Measurements from ENCODE around the gene DEPDC1B.

The DEPDC1B gene

GRCh38 chr5:60611099-60611740, 88.7 kb downstream of the DEPDC1B start:
- TF ChIP-seq SCRT2 (tag by site-specific recombination; IDR thresholded peaks at IDR 0.05) (peak; percentile 70), GLI4 (tag by site-specific recombination; IDR thresholded peaks at IDR 0.05) (no peak), GFI1B (tag by site-specific recombination; IDR thresholded peaks at IDR 0.05) (no peak), ZNF843 (tag by site-specific recombination; IDR thresholded peaks at IDR 0.05) (no peak), HIC1 (tag by site-specific recombination; IDR thresholded peaks at IDR 0.05) (no peak), SCRT1 (tag by site-specific recombination; IDR thresholded peaks at IDR 0.05; ENCODE audit: borderline replicate concordance) (0 out of 2 replicates have a peak, but pooled peaks have one; percentile 46), FEZF1 (tag by site-specific recombination; IDR thresholded peaks at IDR 0.05) (no peak)
- Histone ChIP-seq H3K36me3 (ENCODE audit: control insufficient read depth in 2 of 2, insufficient read depth in 1 of 2, low read length in 2 of 2) (no peaks in the 10 kb centered on the region; a peak in 1 of 3 replicates), H3K4me3 (ENCODE audit: low read depth, low read length) (no peak overlapping the region), H3K4me1 (ENCODE audit: control insufficient read depth, insufficient read depth, low read length) (no peaks in the 10 kb centered on the region), H3K27ac (ENCODE audit: extremely low read depth, low read depth, low read length) (no peak overlapping the region), H3K9me3 (ENCODE audit: control insufficient read depth, insufficient read depth, low read depth, low read length) (no peaks in the 10 kb centered on the region)
- POLR2A ChIA-PET, result no interaction called here
- CTCF ChIA-PET, result interaction anchor here (0.9 kb wide), 1 partner anchor 38 kb away, joined by 3 read pairs; no protein-coding TSS in a partner anchor

GRCh38 chr5:60604771-60605170, 95.2 kb downstream of the DEPDC1B start:
- CTCF ChIA-PET, result no interaction called here

GRCh38 chr5:60598424-60598823, 101.5 kb downstream of the DEPDC1B start:
- Histone ChIP-seq H3K4me1 (ENCODE audit: control insufficient read depth, insufficient read depth, low read length) (no peaks in the 10 kb centered on the region), H3K27ac (ENCODE audit: extremely low read depth, low read depth, low read length) (no peak overlapping the region), H3K9me3 (ENCODE audit: control insufficient read depth, insufficient read depth, low read depth, low read length) (no peaks in the 10 kb centered on the region), H3K4me3 (ENCODE audit: low read depth, low read length) (no peak overlapping the region), H3K36me3 (ENCODE audit: control insufficient read depth in 2 of 2, insufficient read depth in 1 of 2, low read length in 2 of 2) (peaks cover 5 to 23% of the 10 kb centered on the region in 2 experiments; a peak in 2 of 3 replicates)
- CTCF ChIA-PET, result no interaction called here
- no peak for TF ChIP-seq PRDM10 (tag by site-specific recombination; IDR thresholded peaks at IDR 0.05)
- no peak for TF ChIP-seq ZNF248 (tag by site-specific recombination; IDR thresholded peaks at IDR 0.05)
- TF ChIP-seq SALL2 (tag by site-specific recombination; IDR thresholded peaks at IDR 0.05; ENCODE audit: borderline replicate concordance), result no peak
- no peak for TF ChIP-seq ZNF660 (tag by site-specific recombination; IDR thresholded peaks at IDR 0.05)
- TF ChIP-seq ZNF335 (tag by site-specific recombination; conservative IDR thresholded peaks at IDR 0.05), result no peak
- TF ChIP-seq ZNF792 (tag by site-specific recombination; IDR thresholded peaks at IDR 0.05), result no peak
- no peak for TF ChIP-seq ZNF639 (tag by site-specific recombination; IDR thresholded peaks at IDR 0.05)
- TF ChIP-seq PRDM1 (tag by site-specific recombination; IDR thresholded peaks at IDR 0.05), result no peak
- TF ChIP-seq ZNF23 (tag by site-specific recombination; IDR thresholded peaks at IDR 0.05; ENCODE audit: borderline replicate concordance), result no peak
- POLR2A ChIA-PET, result no interaction called here

More at GRCh38 chr5:60604771-60605170, 95.2 kb downstream of the DEPDC1B start:
- peaks cover 5 to 23% of the 10 kb centered on the region in 2 experiments; a peak in 2 of 3 replicates for H3K36me3 ChIP-seq (ENCODE audit: control insufficient read depth in 2 of 2, insufficient read depth in 1 of 2, low read length in 2 of 2)
- no peak overlapping the region for H3K27ac ChIP-seq (ENCODE audit: extremely low read depth, low read depth, low read length)
- no peaks in the 10 kb centered on the region for H3K4me1 ChIP-seq (ENCODE audit: control insufficient read depth, insufficient read depth, low read length)
- no peak for TF ChIP-seq ZNF629 (tag by site-specific recombination; IDR thresholded peaks at IDR 0.05)
- TF ChIP-seq GFI1B (tag by site-specific recombination; IDR thresholded peaks at IDR 0.05), result no peak
- POLR2A ChIA-PET, result no interaction called here
- H3K9me3 ChIP-seq (ENCODE audit: control insufficient read depth, insufficient read depth, low read depth, low read length), result no peaks in the 10 kb centered on the region
- no peak overlapping the region for H3K4me3 ChIP-seq (ENCODE audit: low read depth, low read length)
